CD4-positive, alpha-beta T cell (primary cell): Measurements from ENCODE around the gene TMEM81. TPM values are rescaled to one million over a fixed set of nuclear protein-coding genes. Genes with fewer than 3 reads are reported as not detected.

Experiments
- ATAC-seq: fragments of 200-7000 bp; cut with Tn5 transposase; one replicate; pipeline ENCODE4 v1.10.0; 2022; ENCODE audit warnings: mild to moderate bottlenecking; ENCODE audit not compliant: poor library complexity
- CTCF ChIA-PET: fragments of 350-600 bp; sonication (Branson Sonifier 250); formaldehyde crosslinking; loops from one replicate; lab custom pipeline; 2021; ENCODE audit warnings: antibody characterized with exemption, inconsistent platforms; lab: Charles Lee
- POLR2A ChIA-PET: fragments of 350-600 bp; sonication (Branson Sonifier 250); formaldehyde crosslinking; loops from one replicate; lab custom pipeline; 2021; ENCODE audit warnings: antibody characterized with exemption, inconsistent platforms; lab: Charles Lee
- DNase-seq, 14 experiments: peaks; one replicate each; pipeline ENCODE4 v3.0.0-alpha.2; 2013 to 2020; ENCODE audit warnings: mixed read lengths in 2 of 14
- H3K27ac ChIP-seq, 2 donors: one replicate each; pipeline versions ENCODE4 v1.5.1 to v1.7.0; 2013; ENCODE audit warnings: low read length in 2 of 2, low read depth in 1 of 2, mild to moderate bottlenecking in 1 of 2
- H3K27me3 ChIP-seq, 2 experiments: 1 replicate in 1 of 2; 2 replicates in 1 of 2; pipeline versions ENCODE4 v1.6.1 to v1.7.0; 2013; ENCODE audit warnings: low read length in 2 of 2, control low read depth in 1 of 2, mild to moderate bottlenecking in 1 of 2, moderate library complexity in 1 of 2; ENCODE audit not compliant: insufficient read depth in 2 of 2, control insufficient read depth in 1 of 2
- H3K36me3 ChIP-seq: one replicate; pipeline ENCODE4 v1.6.1; 2013; ENCODE audit warnings: low read length, control low read depth; ENCODE audit not compliant: insufficient read depth
- H3K4me1 ChIP-seq: one replicate; pipeline ENCODE4 v1.6.1; 2013; ENCODE audit warnings: low read length, control low read depth; ENCODE audit not compliant: insufficient read depth
- H3K4me3 ChIP-seq: one replicate; pipeline ENCODE4 v1.5.1; 2013; ENCODE audit warnings: mild to moderate bottlenecking, low read length, moderate library complexity
- H3K9me3 ChIP-seq, 2 experiments: 1 replicate in 1 of 2; 2 replicates in 1 of 2; pipeline versions ENCODE4 v1.6.1 to v1.7.0; 2013; ENCODE audit warnings: low read length in 2 of 2, mild to moderate bottlenecking in 2 of 2, control low read depth in 1 of 2, moderate library complexity in 1 of 2; ENCODE audit not compliant: control insufficient read depth in 1 of 2, insufficient read depth in 1 of 2
- H3K27ac Mint-ChIP-seq: one replicate; pipeline ENCODE4 v1.8.0; 2020; ENCODE audit warnings: mixed read lengths
- H3K27me3 Mint-ChIP-seq: one replicate; pipeline ENCODE4 v1.8.0; 2021; ENCODE audit warnings: mixed read lengths
- H3K36me3 Mint-ChIP-seq: one replicate; pipeline ENCODE4 v1.8.0; 2021; ENCODE audit warnings: low read depth, mixed read lengths
- H3K4me1 Mint-ChIP-seq: one replicate; pipeline ENCODE4 v1.8.0; 2021; ENCODE audit warnings: low read depth, mixed read lengths
- H3K4me3 Mint-ChIP-seq: one replicate; pipeline ENCODE4 v1.8.0; 2020; ENCODE audit warnings: mild to moderate bottlenecking, mixed read lengths
- H3K9me3 Mint-ChIP-seq: one replicate; pipeline ENCODE4 v1.8.0; 2020; ENCODE audit warnings: mixed read lengths
- intact Hi-C, 2 experiments: fragments of 100-400 bp; cut with DNase I in 1 of 2; cut with micrococcal nuclease in 1 of 2; formaldehyde crosslinking; loops; one replicate each; pipeline versions ENCODE4 v1.15.1 to v1.9.0; 2023 to 2025; cut with DNase I, micrococcal nuclease
- total RNA-seq, 174 experiments: library from RNA in 2 of 174; stranded (reverse) in 2 of 174; gene quantifications; one replicate each; pipeline ENCODE4 v1.2.3 and lab custom pipeline; 2021 to 2026
- TF ChIP-seq, protein P1 (sequence below): fragments of 200-600 bp; IDR thresholded peaks from one replicate; pipeline ENCODE4 v1.8.0; 2022; ENCODE audit warnings: antibody characterized with exemption, mild to moderate bottlenecking

The TMEM81 gene
- total RNA-seq, 2 experiments from 2014 or later = 2.1 to 2.2 TPM

DNA sequence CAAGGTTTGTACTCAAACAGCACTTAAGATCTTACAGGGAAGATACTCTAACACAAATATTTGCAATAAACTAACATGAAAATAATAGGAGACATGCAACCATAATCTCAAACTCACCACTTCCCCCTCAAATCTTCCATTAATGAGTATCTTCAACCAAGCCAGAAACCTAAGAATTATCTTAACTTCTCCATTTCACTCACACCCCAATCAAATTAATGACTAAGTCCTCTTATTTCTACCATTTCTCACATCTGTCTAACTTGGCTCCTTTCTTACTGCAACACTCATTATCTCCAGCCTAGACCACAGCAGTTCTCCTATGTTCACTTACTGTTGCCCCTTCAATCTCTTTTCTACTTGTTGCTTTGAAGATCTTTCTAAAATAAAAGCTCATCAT, 27.1 kb upstream of the TMEM81 start:
- peaks cover 18% of the 10 kb centered on the region for H3K4me1 Mint-ChIP-seq
- intact Hi-C loops = no loop called here
- no peak overlapping the region for H3K27ac Mint-ChIP-seq
- ChIA-PET POLR2A (interaction anchor here (1.1 kb wide), 1 partner anchor 10 kb away, joined by 3 read pairs; the partner anchor contains the start of gene RBBP5), CTCF (interaction anchor here (0.6 kb wide), 1 partner anchor 14 kb away, joined by 5 read pairs; no protein-coding TSS in a partner anchor)
- Histone ChIP-seq H3K9me3 (no peaks in the 10 kb centered on the region), H3K36me3 (peaks cover 56% of the 10 kb centered on the region), H3K4me1 (no peaks in the 10 kb centered on the region), H3K4me3 (no peak overlapping the region), H3K27me3 (no peaks in the 10 kb centered on the region), H3K27ac (no peak overlapping the region)
- no peak overlapping the region for H3K4me3 Mint-ChIP-seq
- TF ChIP-seq, protein P1, sequence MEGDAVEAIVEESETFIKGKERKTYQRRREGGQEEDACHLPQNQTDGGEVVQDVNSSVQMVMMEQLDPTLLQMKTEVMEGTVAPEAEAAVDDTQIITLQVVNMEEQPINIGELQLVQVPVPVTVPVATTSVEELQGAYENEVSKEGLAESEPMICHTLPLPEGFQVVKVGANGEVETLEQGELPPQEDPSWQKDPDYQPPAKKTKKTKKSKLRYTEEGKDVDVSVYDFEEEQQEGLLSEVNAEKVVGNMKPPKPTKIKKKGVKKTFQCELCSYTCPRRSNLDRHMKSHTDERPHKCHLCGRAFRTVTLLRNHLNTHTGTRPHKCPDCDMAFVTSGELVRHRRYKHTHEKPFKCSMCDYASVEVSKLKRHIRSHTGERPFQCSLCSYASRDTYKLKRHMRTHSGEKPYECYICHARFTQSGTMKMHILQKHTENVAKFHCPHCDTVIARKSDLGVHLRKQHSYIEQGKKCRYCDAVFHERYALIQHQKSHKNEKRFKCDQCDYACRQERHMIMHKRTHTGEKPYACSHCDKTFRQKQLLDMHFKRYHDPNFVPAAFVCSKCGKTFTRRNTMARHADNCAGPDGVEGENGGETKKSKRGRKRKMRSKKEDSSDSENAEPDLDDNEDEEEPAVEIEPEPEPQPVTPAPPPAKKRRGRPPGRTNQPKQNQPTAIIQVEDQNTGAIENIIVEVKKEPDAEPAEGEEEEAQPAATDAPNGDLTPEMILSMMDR = no peak
- H3K27me3 Mint-ChIP-seq = no peaks in the 10 kb centered on the region
- no peaks in the 10 kb centered on the region for H3K9me3 Mint-ChIP-seq
- ATAC-seq (no peak), DNase-seq (no peak)
- peaks cover 81% of the 10 kb centered on the region for H3K36me3 Mint-ChIP-seq

DNA sequence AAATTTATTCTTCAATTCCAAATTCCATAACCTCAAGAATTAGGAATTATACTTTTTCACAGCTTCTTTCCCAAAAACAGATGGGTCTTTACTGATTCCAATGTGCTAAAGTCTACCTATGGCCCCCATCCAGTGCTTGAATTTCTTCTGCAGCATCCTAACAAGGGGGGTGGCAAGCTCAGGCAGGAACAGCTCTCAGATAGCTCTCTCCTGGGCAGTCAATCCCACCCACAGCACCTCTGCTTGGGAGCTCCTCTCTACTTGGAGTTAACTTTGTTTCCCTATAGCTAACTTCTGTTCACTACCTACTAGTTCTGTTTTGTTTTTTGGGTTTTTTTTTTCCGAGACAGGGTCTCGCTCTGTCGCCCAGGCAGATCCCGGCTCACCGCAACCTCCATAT, 25.5 kb upstream of the TMEM81 start:
- Mint-ChIP-seq H3K36me3 (peaks cover 84% of the 10 kb centered on the region), H3K27me3 (no peaks in the 10 kb centered on the region), H3K27ac (no peak overlapping the region), H3K4me1 (peaks cover 15% of the 10 kb centered on the region), H3K4me3 (no peak overlapping the region), H3K9me3 (no peaks in the 10 kb centered on the region)
- Histone ChIP-seq H3K36me3 (peaks cover 59% of the 10 kb centered on the region), H3K4me1 (no peaks in the 10 kb centered on the region), H3K27me3 (no peaks in the 10 kb centered on the region), H3K4me3 (no peak overlapping the region), H3K9me3 (no peaks in the 10 kb centered on the region), H3K27ac (no peak overlapping the region)
- no peak for ATAC-seq
- intact Hi-C loops = no loop called here
- DNase-seq = no peak
- ChIA-PET POLR2A (interaction anchor here (1.1 to 1.5 kb wide), 2 partner anchors 12 to 101 kb away, joined by 4 to 9 read pairs; partner anchors contain the start of genes DSTYK and RBBP5), CTCF (interaction anchor here (1.5 to 1.8 kb wide), 3 partner anchors 19 to 146 kb away, joined by 4 to 6 read pairs (median 6); no protein-coding TSS in a partner anchor)
- TF ChIP-seq, protein P1 = no peak

DNA sequence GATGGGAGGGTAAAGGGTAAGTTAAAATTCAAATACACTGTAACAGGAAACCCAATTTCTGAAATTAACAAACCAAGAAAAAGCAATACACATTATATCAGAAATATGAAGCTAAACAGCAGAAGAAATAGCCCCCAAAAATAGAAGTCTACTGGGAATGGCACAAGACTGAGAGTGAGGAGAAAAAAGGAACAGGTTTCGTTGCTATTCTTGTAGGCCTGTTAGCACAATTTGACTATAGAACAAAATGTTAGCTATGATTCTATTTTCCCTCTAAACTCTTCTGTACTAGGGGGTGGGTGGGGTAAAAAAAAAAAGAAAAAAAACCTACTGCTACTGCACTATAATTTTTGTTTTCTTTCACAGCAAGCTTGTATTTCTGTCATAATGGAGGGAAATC, 25.0 kb upstream of the TMEM81 start:
- ChIA-PET POLR2A (interaction anchor here (1.1 to 1.5 kb wide), 2 partner anchors 13 to 102 kb away, joined by 4 to 9 read pairs; partner anchors contain the start of genes DSTYK and RBBP5), CTCF (interaction anchor here (1.5 to 1.8 kb wide), 3 partner anchors 19 to 146 kb away, joined by 4 to 6 read pairs (median 6); no protein-coding TSS in a partner anchor)
- no peaks in the 10 kb centered on the region for H3K27me3 Mint-ChIP-seq
- H3K9me3 Mint-ChIP-seq = no peaks in the 10 kb centered on the region
- TF ChIP-seq, protein P1 = no peak
- Histone ChIP-seq H3K36me3 (peaks cover 59% of the 10 kb centered on the region), H3K27me3 (no peaks in the 10 kb centered on the region), H3K9me3 (no peaks in the 10 kb centered on the region), H3K27ac (no peak overlapping the region), H3K4me1 (no peaks in the 10 kb centered on the region), H3K4me3 (no peak overlapping the region)
- DNase-seq = no peak
- intact Hi-C loops = no loop called here
- peak overlapping the region; percentile 37 for H3K27ac Mint-ChIP-seq
- no peak overlapping the region for H3K4me3 Mint-ChIP-seq
- H3K36me3 Mint-ChIP-seq = peaks cover 81% of the 10 kb centered on the region
- peaks cover 15% of the 10 kb centered on the region for H3K4me1 Mint-ChIP-seq
- no peak for ATAC-seq
